Right cardiac atrium (tissue), 5 donors: Measurements from ENCODE around the gene TNPO1. TPM values are rescaled to one million over a fixed set of nuclear protein-coding genes. Genes with fewer than 3 reads are reported as not detected.
"Not testable (repeated sequence)": the region's sequence is repeated elsewhere in the genome, so short reads cannot be mapped to it uniquely, and the experiment has no call there.

Source experiments
- ATAC-seq, 2 donors: fragments of 200-7000 bp; cut with Tn5 transposase; one replicate each; pipeline versions ENCODE4 v1.8.0 to v1.9.1; 2020; ENCODE audit warnings: moderate library complexity in 2 of 2, mild to moderate bottlenecking in 1 of 2
- DNase-seq, 3 donors: peaks; one replicate each; pipeline ENCODE4 v3.0.0-alpha.2; 2020
- H3K27ac ChIP-seq: one replicate; pipeline ENCODE4 v1.5.1; 2013; ENCODE audit warnings: mild to moderate bottlenecking, low read length, control low read depth, moderate library complexity
- H3K27me3 ChIP-seq: one replicate; pipeline ENCODE4 v1.6.1; 2013; ENCODE audit not compliant: control insufficient read depth, insufficient read depth
- H3K4me1 ChIP-seq: one replicate; pipeline ENCODE4 v1.6.1; 2013; ENCODE audit warnings: low read length; ENCODE audit not compliant: control insufficient read depth, insufficient read depth
- H3K4me3 ChIP-seq: one replicate; pipeline ENCODE4 v1.5.1; 2013; ENCODE audit warnings: low read length, control low read depth
- H3K9me3 ChIP-seq: one replicate; pipeline ENCODE4 v1.6.1; 2013; ENCODE audit warnings: low read length; ENCODE audit not compliant: control insufficient read depth
- WGBS: extraction: QIAGEN DNeasy Blood & Tissue Kit; methylation state at CpG from one replicate; pipeline ENCODE4 v1.1.7; 2013; 5-methylcytosine and 5-hydroxymethylcytosine counted together
- intact Hi-C, 4 donors: fragments of 100-400 bp; cut with DNase I; formaldehyde crosslinking; loops; one replicate each; pipeline versions ENCODE4 v1.11.0 to v1.14.0; 2022 to 2023
- polyA plus RNA-seq: library from polyadenylated mRNA; stranded (reverse); fragments of 200-250 nt; gene quantifications from one replicate; pipeline ENCODE4 v1.2.3, GENCODE V29; 2013
- total RNA-seq, 4 donors: library from RNA; stranded (reverse); fragmentation: NEBNext Ultra II Directional; extraction: Animal tissue kit (Norgen Biotek cat#: 25700); gene quantifications; one replicate each; pipeline ENCODE4 v1.2.1, GENCODE V29; 2021
- donor health status: healthy with polysubstance abuse.
- donor health status: DM: no; HTN: yes; CAD: no.
- donor health status: DM: no; HTN: no; CAD: no.
- donor health status: DM: no; HTN: yes; CAD: no; lungs with severe emphysema.
- donor health status: DM: yes; HTN: yes; CAD: no.

TNPO1 gene
- total and polyA plus RNA-seq, 5 donors, result 11.3 to 73.8 (median 70.0) TPM

DNA sequence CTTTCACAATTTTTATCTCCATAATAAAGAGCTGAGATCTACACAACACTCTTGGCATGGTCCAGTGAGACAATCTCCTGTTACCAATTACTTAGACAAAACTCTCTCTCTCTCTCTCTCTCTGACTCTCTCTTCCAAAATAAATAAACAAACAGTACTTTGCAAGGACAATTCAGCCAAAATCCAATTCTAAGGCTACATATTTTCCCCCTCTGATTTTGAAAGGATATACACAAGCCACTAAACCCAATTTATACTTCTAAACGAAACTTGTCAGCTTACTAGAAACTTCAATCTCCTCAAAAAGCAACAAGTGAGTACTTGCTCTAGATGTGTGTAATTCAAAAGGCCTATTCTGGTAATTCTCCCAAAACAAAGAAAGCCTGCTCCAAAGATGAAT, 26.3 kb upstream of the TNPO1 start:
- ATAC-seq (no peak), DNase-seq (no peak)
- H3K4me1 ChIP-seq, result no peaks in the 10 kb centered on the region
- H3K9me3 ChIP-seq, result no peaks in the 10 kb centered on the region
- H3K27me3 ChIP-seq, result no peaks in the 10 kb centered on the region
- no peak overlapping the region for H3K27ac ChIP-seq
- intact Hi-C loops, result no loop called here
- WGBS, result 52% methylated on average over 1 of the region's 1 CpG
- no peak overlapping the region for H3K4me3 ChIP-seq

DNA sequence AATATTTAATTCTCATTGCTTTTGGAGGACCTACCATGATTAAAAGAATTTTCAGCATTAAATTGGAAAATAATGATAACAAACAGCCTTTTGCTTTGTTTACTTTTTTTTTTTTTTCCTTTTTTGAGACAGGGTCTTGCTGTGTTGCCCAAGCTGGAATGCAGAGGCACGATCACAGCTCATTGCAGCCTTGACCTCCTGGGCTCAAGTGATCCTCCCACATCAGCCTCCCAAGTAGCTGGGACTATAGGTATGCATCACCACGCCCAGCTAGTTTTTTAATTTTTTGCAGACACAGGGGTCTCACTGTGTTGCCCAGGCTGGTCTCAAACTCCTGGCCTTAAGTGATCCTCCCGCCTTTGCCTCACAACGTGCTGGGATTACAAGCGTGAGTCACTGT, 23.8 kb upstream of the TNPO1 start:
- DNase-seq, H3K4me3 ChIP-seq, H3K9me3 ChIP-seq, H3K4me1 ChIP-seq, ATAC-seq, intact Hi-C loops, H3K27ac ChIP-seq, H3K27me3 ChIP-seq: not testable (repeated sequence)
- 92% methylated on average over 5 of the region's 5 CpGs for WGBS

DNA sequence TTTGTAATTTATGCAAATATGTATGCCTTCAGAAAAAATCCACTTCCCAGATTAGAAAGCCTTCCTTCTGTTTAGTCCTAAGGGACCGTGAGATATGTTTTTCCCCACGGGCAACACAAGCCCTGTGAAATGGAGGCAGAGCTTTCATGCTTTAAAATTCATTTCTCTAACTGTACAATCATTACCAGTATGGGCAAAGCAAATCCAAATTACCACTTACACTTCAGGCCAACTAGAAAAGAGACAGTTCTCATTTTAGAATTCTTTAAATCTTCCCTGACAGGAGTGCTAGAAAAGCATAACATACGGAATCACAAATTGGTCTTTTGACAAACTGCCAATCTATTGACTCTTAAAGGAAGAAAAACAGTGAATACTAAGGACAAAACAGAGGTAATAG, 20.5 kb upstream of the TNPO1 start:
- no peak for DNase-seq
- Histone ChIP-seq H3K4me3 (no peak overlapping the region), H3K27ac (no peak overlapping the region), H3K27me3 (no peaks in the 10 kb centered on the region), H3K9me3 (no peaks in the 10 kb centered on the region), H3K4me1 (no peaks in the 10 kb centered on the region)
- intact Hi-C loops, result no loop called here
- WGBS, result 69% methylated on average over 3 of the region's 3 CpGs
- no peak for ATAC-seq

DNA sequence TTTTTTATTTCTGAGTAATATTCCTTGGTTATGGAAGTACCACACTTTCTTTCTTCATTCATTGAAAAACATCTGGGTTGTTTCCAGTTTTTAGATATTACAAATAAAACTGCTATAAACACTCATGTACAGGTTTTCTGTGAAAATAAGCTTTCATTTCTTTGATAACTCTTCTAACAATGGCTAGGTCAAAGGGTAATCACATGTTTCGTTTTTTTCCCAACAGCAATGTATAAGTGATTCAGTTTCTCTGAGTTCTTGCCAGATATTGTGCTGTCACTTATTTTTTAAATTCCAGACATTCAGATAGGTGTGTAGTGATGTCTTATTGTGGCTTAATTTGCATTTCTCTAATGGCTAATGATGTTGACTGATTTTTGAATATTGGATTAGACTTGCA, 16.7 kb upstream of the TNPO1 start:
- no peak for ATAC-seq

DNA sequence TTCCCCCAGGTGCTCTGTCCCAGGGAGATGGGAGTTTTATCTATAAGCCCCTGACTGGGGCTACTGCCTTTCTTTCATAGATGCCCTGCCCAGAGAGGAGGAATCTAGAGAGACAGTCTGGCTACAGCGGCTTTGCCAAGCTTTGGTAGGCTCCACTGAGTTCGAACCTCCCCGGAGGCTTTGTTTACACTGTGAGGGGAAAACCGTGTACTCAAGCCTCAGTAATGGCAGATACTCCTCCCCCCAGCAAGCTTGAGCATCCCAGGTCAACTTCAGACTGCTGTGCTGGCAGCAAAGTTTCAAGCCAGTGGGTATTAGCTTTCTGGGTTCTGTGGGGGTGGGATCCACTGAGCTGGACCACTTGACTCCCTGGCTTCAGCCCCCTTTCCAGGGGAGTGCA, 7.8 kb upstream of the TNPO1 start:
- intact Hi-C loops, DNase-seq, H3K4me1 ChIP-seq, H3K27ac ChIP-seq, H3K4me3 ChIP-seq, ATAC-seq, H3K9me3 ChIP-seq, H3K27me3 ChIP-seq: not testable (repeated sequence)
- 81% methylated on average over 4 of the region's 4 CpGs for WGBS

More for the DNA sequence above, 16.7 kb upstream of the TNPO1 start:
- WGBS, result 32% methylated on average over 1 of the region's 1 CpG
- Histone ChIP-seq H3K4me1 (no peaks in the 10 kb centered on the region), H3K27ac (no peak overlapping the region), H3K9me3 (no peaks in the 10 kb centered on the region), H3K27me3 (no peaks in the 10 kb centered on the region), H3K4me3 (no peak overlapping the region)
- DNase-seq, result no peak
- intact Hi-C loops, result no loop called here

DNA sequence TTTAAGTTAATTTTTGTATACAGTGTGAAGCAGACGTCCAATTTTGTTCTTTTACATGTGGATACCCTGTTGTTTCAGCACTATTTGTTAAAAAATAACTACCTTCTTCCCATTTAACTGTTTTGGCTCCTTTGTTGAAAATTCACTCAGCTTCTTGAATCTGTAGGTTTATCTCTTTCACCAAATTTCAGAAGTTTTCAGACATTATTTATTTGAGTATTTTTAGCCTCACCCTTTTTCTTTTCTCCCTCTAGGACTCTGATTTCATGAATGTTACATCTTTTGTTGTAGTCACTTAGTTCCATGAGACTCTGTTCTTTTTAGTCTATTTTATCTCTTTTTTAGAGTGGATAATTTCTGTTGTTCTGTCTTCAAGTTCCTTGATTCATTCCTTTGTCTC, 4.6 kb upstream of the TNPO1 start:
- Histone ChIP-seq H3K4me3 (no peak overlapping the region), H3K27ac (no peak overlapping the region), H3K27me3 (no peaks in the 10 kb centered on the region), H3K4me1 (no peaks in the 10 kb centered on the region), H3K9me3 (no peaks in the 10 kb centered on the region)
- no peak for DNase-seq
- 88% methylated on average over 1 of the region's 1 CpG for WGBS
- no peak for ATAC-seq
- intact Hi-C loops, result loop anchor here in 2 of 4 donors (10.0 kb wide), 2 partner anchors 207 to 447 kb away; no protein-coding TSS in a partner anchor

DNA sequence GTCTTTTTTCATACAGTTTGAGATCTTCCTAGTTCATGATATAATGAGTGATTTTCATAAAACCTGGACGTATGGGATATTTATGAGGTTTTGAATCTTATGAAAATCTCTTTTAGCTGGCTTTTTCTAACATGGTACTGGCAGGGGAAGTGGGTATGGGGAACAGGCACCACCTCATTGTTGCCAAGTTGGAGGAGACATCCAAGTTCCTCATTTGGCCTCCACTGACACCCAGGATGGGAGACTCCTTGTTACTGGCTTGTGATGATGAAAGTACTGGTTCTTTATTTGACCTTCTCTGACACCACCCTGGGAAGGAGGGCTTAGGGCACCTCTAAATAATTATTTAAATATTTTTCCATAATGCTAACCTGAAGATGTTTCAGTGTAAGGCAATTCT, 4.0 kb upstream of the TNPO1 start:
- Histone ChIP-seq H3K27me3 (no peaks in the 10 kb centered on the region), H3K9me3 (no peaks in the 10 kb centered on the region), H3K4me3 (no peak overlapping the region), H3K27ac (no peak overlapping the region), H3K4me1 (no peaks in the 10 kb centered on the region)
- ATAC-seq, result no peak
- DNase-seq, result no peak
- intact Hi-C loops, result loop anchor here in 2 of 4 donors (10.0 kb wide), 2 partner anchors 208 to 448 kb away; no protein-coding TSS in a partner anchor
- WGBS, result 93% methylated on average over 1 of the region's 1 CpG

DNA sequence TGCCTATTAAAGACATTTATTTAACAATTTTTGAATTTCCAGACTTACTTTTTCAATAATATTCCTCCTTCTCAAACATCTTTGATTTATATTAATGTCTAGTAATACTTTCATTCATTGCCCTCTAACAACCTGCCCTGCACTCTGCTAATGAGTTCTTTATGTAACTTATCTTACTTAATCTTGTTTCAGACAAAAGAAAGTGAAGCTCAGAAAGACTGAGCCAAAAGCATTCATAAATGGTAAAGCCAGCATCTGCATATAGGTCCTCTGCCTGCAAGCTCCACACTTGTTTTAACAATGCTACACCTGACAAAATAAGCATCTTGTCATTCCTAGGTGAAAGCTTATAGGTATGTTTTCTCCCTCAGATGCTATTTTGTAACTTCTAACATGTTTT, 2.4 kb upstream of the TNPO1 start:
- DNase-seq (no peak), ATAC-seq (no peak)
- H3K4me1 ChIP-seq, result no peaks in the 10 kb centered on the region
- intact Hi-C loops, result loop anchor here in 2 of 4 donors (10.0 kb wide), 2 partner anchors 209 to 449 kb away; no protein-coding TSS in a partner anchor
- H3K27ac ChIP-seq, result no peak overlapping the region
- H3K4me3 ChIP-seq, result no peak overlapping the region
- no peaks in the 10 kb centered on the region for H3K27me3 ChIP-seq
- H3K9me3 ChIP-seq, result no peaks in the 10 kb centered on the region

DNA sequence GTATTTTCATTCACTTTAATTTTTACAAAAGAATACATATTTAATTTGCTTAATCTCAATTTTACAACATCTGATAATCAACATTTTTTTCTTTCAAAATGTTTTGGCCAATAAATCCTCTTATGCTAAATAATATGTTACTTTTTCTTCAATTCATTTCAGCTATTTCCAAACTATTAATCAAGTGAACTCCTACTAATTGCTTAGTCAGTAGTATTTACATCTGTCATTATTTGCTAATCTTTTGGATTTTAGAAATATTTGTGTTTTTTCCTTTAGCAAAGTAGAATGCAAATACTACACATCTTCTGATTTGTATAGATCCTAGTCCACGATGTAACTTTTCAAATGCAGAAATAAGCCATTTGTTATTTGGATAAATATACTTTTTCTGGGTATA, 1.6 kb upstream of the TNPO1 start:
- no peak overlapping the region for H3K27ac ChIP-seq
- 91% methylated on average over 1 of the region's 1 CpG for WGBS
- no peaks in the 10 kb centered on the region for H3K9me3 ChIP-seq
- no peaks in the 10 kb centered on the region for H3K27me3 ChIP-seq
- intact Hi-C loops, result loop anchor here in 3 of 4 donors (5.0 to 10.0 kb wide), 3 partner anchors 203 to 450 kb away; no protein-coding TSS in a partner anchor
- no peaks in the 10 kb centered on the region for H3K4me1 ChIP-seq
- DNase-seq (no peak), ATAC-seq (no peak)
- H3K4me3 ChIP-seq, result no peak overlapping the region

DNA sequence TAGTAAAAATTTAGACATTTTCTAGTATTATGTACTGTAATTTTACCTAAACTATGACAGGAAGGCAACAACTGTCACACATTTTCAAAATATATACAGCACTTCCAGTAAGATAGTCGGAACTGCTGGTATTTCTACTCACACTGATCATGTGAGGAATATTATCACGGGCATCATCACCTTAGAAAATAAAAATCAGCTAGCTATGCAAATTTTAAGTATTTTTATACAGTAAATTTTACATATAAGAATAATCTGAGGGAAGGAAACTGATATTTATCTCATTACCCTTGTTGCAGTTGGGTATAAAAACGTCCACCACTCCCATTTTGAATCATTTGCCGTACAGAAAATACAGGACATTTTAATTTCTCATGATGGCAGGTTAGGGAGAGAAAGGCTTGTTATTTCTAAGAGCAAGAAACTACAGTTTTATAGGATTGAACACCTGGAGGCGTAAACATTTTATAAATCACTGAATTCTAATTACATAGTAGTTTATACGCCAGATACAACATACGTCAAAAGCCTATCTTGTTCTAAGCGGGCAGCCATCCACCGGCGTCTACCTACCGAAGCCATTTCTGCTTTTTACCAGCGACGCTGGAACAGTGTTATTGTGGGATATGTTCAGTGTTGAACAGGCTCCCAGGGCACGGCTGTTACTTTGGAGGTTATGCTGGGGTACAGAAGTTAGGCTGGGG, 729 bp upstream of the TNPO1 start:
- no peaks in the 10 kb centered on the region for H3K4me1 ChIP-seq
- no peak for ATAC-seq
- no peaks in the 10 kb centered on the region for H3K27me3 ChIP-seq
- peak overlapping the region; percentile 99 for H3K27ac ChIP-seq
- intact Hi-C loops, result loop anchor here in 3 of 4 donors (2.0 to 10.0 kb wide), 4 partner anchors 203 to 451 kb away; no protein-coding TSS in a partner anchor
- no peaks in the 10 kb centered on the region for H3K9me3 ChIP-seq
- WGBS, result 7% methylated on average over 14 of the region's 14 CpGs
- H3K4me3 ChIP-seq, result peak overlapping the region; percentile 86
- no peak for DNase-seq

DNA sequence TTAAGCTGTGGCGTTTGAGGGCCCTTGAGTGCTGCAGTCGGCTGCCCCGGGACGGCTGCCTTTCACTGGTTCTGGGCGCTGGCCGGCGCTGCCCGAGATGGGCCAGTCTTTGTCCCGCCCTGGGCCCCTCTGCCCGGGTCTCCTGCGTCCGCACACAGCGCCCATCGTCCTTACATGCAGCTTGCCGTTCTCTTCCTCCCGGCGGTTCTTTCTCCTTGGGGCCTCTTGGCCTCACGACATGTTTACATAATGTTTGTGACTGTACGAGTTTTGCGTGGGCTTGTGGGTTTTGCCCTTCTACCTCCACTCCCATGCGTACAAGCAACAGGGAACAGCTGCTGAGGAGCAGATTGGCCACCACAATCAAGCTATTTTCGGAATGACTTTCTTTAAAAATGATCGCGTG, 618 bp downstream of the TNPO1 start:
- ATAC-seq (peak; percentile 72 to 79), DNase-seq (peak; percentile 49 to 80 (median 77))
- Histone ChIP-seq H3K27me3 (no peaks in the 10 kb centered on the region), H3K4me3 (peak overlapping the region; percentile 86), H3K27ac (peak overlapping the region; percentile 99), H3K9me3 (no peaks in the 10 kb centered on the region), H3K4me1 (no peaks in the 10 kb centered on the region)
- under 1% methylated on average over 24 of the region's 24 CpGs for WGBS
- intact Hi-C loops, result loop anchor here in 3 of 4 donors (2.0 to 10.0 kb wide), 4 partner anchors 205 to 452 kb away; no protein-coding TSS in a partner anchor
